ENCODE data around the gene CPNE6.

GRCh38 chr14:24126939-24127338 lies 55.6 kb downstream of the CPNE6 start:
- no peak for TF ChIP-seq CTCF (IDR thresholded peaks at IDR 0.05)
- no peak for TF ChIP-seq POLR2A (IDR thresholded peaks at IDR 0.05)
